ENCODE measurements around the gene IRF8. TPM values are rescaled to one million over a fixed set of nuclear protein-coding genes. Genes with fewer than 3 reads are reported as not detected.
"Not testable (repeated sequence)": the region's sequence is repeated elsewhere in the genome, so short reads cannot be mapped to it uniquely, and the experiment has no call there.

The IRF8 gene, protein sequence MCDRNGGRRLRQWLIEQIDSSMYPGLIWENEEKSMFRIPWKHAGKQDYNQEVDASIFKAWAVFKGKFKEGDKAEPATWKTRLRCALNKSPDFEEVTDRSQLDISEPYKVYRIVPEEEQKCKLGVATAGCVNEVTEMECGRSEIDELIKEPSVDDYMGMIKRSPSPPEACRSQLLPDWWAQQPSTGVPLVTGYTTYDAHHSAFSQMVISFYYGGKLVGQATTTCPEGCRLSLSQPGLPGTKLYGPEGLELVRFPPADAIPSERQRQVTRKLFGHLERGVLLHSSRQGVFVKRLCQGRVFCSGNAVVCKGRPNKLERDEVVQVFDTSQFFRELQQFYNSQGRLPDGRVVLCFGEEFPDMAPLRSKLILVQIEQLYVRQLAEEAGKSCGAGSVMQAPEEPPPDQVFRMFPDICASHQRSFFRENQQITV
- 5.4 TPM for polyA plus RNA-seq (ENCODE audit: insufficient read length)
- long read RNA-seq, donor 1, partial matches to known transcripts = 0 of 1 reads
- long read RNA-seq, donor 1, other reads (novel, unspliced or antisense) = 0 of 1 reads
- long read RNA-seq, donor 2, partial matches to known transcripts = 0 of 1 reads
- long read RNA-seq, donor 2, other reads (novel, unspliced or antisense) = 0 of 1 reads
- long read RNA-seq, donor 3, partial matches to known transcripts = 0 of 3 reads
- long read RNA-seq, donor 3, other reads (novel, unspliced or antisense) = 0 of 3 reads
- long read RNA-seq, donor 4 = 0 reads
- long read RNA-seq, donor 5, partial matches to known transcripts = 0 of 1 reads
- long read RNA-seq, donor 5, other reads (novel, unspliced or antisense) = 0 of 1 reads
- long read RNA-seq, donor 6, partial matches to known transcripts = 0 of 1 reads
- long read RNA-seq, donor 6, other reads (novel, unspliced or antisense) = 0 of 1 reads
- long read RNA-seq, donor 7, partial matches to known transcripts = 0 of 2 reads
- long read RNA-seq, donor 7, other reads (novel, unspliced or antisense) = 0 of 2 reads
- long read RNA-seq, donor 8 = 0 reads

- DNase-seq = no peak
These were observed at the start of gene IRF8 for GRCh38 chr16:85898521-85899442. IRF8 (plus strand) TSS chr16:85899162; CDS start chr16:85903016, 3,854 bp downstream.

- no peak for DNase-seq
These were observed 49.6 kb upstream of the IRF8 start for GRCh38 chr16:85849388-85849787.

- DNase-seq = no peak
These were observed 48.5 kb upstream of the IRF8 start for GRCh38 chr16:85850344-85850880.

- DNase-seq = no peak
These were observed 47.8 kb upstream of the IRF8 start for GRCh38 chr16:85851034-85851785.

DNA sequence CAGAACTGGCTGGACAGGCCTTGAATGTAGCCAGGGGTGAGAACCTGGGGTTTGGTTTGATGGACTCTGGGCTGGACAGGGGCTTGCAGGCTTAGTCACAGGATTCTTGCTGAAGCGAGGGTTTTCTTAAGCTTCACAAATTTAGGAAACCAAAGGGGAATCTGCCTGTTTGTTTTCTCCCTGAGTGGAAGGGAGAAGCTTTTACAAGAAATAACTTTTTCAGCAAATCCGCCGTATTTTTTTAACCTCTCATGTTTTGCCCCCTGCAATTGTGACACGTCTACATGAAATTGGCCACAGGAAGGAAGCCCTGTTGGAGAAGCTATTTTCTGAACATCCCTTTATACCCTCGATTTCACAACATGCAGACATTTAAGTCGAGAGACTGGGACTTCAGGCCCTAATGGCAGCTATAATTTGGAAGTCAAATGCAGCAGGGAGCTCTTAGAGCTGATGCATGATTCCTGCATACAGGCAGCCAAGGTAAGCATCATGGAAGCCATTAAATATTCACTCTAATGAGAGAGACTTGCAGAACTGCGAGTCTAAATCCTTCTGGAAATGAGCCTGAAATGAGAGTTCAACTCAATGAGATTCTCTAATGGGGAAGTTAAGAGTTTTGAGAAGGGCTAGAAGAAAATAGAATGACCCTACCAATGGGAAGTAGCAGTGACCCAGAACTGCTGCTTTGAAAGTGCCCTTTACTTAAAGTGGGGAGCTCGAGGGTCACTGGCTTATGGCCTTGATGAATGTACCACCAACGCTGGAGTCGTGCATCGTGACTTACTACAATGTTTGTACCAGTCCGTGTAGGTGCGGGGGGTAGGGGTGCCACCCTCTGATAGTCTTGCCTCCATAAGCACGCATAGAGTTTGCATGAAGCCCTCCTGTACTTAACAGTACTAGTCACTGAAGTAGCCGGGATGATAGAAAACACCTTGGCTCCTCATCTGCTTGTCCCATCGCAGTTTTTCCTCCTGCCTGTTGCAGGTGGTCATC lies 45.1 kb upstream of the IRF8 start:
- DNase-seq = no peak

DNA sequence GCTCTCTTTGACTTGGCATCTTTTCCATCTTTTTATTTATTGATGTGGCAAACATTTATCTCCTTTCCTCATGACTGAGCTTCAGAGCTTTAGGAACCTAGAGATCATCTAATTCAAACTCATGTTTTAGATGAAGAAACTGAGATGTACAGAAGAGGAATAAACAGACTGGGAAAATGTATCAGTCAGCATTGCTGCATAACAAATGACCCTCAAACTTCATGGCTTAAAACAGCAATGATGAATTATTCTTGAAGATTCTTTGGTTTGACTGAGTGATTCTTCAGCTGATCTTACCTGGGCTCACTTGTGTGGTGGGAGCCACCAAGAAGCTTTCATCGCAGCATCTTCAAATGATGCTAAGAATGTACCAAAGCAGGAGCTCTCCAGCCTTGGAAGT lies 44.0 kb upstream of the IRF8 start:
- DNase-seq = no peak

- DNase-seq = no peak
These were observed 42.9 kb upstream of the IRF8 start for GRCh38 chr16:85856079-85856478.

DNA sequence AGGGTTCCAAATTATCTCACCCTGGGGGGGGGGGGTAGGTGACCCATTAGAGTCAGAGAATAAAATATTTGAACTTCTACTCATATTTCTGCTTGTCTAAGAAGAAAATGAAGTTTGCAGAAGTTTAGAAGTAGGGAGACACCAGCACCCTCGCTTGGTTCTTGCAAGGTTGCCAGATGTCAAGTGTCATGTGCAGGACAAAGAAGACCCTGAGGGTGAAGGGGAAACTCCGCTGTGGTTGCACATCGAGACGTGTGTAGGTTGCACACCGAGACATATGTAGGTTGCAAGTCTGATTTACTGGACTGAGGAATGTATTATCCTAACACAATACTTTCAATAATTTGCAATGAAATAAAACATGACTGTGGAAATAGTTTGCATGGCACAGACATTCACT lies 42.4 kb upstream of the IRF8 start:
- no peak for DNase-seq

DNA sequence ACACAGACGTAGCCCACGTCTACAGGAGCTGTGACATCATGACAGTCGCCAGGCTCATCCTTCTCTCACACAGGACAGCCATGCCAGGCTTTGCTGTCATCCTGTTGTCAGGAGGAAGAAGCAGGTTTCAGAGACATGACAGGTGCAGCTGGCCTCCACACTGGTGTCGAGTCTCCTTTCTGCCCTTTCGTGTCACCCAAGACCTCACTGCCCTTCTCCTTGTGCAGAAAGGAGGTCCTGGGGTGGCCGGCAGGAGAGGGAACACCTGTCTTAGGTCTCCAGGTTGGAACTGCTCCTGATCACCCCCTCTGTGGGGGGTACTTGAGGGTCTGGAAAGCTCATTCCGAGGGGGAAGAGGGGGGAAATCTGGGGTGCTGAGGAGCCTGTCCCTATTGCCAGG lies 41.6 kb upstream of the IRF8 start:
- DNase-seq = no peak

GRCh38 chr16:85858571-85858970 lies 40.4 kb upstream of the IRF8 start:
- DNase-seq = not testable (repeated sequence)

DNA sequence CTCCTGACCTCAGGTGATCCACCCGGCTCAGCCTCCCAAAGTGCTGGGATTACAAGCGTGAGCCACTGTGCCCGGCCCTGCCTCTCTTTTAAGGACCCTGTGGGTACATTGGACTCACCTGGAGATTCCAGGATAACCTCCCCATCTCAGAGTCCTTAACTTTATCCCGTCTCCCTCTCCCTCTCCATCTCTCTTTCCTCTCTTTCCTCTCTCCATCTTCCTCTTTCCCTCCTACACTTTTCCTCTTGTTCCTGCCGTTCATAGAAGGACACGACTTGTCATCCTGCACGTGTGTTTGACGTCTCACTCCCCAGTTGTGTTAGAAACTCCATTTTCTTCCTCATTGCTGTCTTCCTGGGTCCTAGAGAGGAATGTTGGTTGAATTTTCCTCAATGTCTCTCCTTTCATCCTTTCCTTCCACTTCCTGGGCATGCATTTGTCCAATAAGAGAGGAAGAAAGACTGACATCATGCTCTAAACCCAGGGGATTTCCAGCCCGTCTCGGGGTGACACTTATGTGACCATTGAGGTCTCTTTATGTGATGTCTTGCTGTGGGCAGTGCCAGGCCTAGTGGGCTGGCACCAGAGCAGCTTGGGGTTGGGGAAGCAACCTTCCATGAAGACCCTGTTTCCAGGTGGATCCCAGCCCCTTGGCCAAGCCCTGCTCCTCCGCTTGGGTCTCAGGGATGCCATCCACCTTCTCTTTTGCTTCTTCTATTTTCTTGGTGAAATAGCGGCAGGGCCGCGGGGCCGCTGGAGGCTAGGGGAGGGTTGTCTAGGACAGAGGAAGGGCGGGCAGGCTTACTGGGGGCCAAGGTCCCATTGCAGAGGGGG lies 39.8 kb upstream of the IRF8 start:
- no peak for DNase-seq

DNA sequence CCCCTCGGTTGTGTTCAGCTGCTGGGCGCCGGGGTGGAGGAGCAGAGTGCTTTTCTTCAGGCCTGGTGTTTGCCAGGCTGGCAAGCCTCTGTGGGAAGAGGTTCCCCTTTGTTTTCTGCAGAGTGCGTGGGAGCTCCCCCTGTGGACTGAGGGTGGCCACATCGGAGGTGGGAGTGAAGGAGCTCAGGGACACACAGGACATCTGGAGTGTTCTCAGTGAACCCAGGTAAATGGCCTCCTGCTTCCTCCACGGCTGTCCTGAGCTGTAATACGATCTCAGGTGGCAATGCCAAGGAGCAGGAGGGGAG lies 39.2 kb upstream of the IRF8 start:
- DNase-seq = no peak

GRCh38 chr16:85860413-85861094 lies 38.4 kb upstream of the IRF8 start:
- no peak for DNase-seq

- no peak for DNase-seq
These were observed 37.7 kb upstream of the IRF8 start for GRCh38 chr16:85861095-85861825.

DNA sequence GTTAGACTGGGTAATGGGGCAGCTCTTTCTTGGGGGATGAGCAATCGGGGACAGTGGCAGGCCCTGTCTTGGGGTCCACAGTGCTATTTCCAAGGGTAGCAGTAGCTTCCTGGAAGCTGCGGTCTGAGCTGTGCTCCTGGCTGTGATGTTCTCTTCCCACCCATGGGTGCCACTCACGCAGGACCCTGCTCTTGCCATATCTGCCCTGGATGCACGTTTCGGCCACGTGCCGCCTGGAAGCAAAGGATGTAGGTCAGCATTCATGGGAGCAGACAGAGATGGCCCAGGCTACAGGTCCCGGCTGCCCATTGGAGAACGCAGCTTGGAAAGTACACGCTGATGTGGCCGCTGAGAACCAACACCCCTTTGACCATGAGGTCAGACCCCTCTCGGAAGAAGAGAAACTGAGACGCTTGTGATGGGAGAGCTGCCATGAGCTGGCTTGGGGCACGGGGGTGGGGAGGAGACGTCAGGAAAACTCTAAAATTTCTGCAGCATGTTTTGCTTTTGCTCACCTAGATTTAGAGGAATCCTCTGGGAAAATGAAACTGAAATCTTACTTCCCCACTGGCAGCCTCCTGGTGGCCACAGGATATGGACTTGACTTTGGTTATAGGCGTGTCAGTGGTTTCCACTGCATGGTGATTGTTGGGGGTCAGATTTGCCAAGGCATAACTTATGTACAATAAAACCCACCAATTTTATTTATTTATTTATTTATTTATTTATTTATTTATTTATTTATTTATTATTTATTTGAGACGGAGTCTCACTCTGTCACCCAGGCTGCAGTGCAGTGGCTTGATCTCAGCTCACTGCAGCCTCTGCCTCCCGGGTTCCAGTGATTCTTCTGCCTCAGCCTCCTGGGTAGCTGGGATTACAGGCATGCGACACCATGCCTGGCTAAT lies 36.2 kb upstream of the IRF8 start:
- no peak for DNase-seq

GRCh38 chr16:85863384-85863774 lies 35.6 kb upstream of the IRF8 start:
- no peak for DNase-seq

All from left kidney (tissue), 8 donors.